Choroid plexus epithelial cell (primary cell): ENCODE measurements around the gene SLX9.

ENCODE experiments used
- DNase-seq: peaks from one replicate; pipeline ENCODE4 v3.0.0-alpha.2; 2010; ENCODE audit warnings: low read depth
- H3K4me3 ChIP-seq: 2 replicates; pipeline ENCODE4 v1.5.1; 2011; ENCODE audit warnings: low read depth, mild to moderate bottlenecking, control low read depth, low read length, moderate library complexity
- CTCF ChIP-seq: conservative IDR thresholded peaks from 2 replicates; pipeline ENCODE4 v1.5.1; 2011; ENCODE audit warnings: low read depth, mild to moderate bottlenecking, control low read depth, inconsistent platforms, low read length, moderate library complexity

The SLX9 gene

DNA sequence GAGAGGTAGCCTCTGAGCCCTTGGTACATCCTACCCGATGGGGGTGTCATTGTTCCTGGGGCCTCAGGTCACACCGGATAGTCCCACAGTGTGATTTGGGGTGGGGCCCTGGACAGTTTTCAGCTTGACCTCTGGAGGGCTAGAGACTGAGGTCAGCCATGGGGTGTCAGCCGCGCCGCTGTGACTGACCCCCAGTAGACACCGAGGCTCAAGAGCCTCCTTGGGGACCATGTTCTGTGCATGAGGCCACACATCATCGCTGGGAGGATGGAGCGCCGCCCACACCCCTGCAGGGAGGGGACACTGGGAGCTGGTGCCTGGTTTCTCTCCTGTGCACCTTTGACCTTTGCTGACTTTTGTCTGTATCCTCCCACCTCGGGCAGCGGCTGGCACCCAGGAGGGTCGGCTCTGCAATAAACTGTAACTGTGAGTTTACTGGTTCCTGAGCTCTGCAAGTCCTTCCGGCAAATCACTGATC, 41.8 kb upstream of the SLX9 start:
- H3K4me3 ChIP-seq = no peak overlapping the region
- TF ChIP-seq CTCF = no peak
- DNase-seq = no peak

GRCh38 chr21:44898851-44899767, 40.7 kb upstream of the SLX9 start:
- H3K4me3 ChIP-seq = no peak overlapping the region
- TF ChIP-seq CTCF = no peak
- DNase-seq = no peak

GRCh38 chr21:44899768-44900558, 39.9 kb upstream of the SLX9 start:
- DNase-seq = no peak
- no peak overlapping the region for H3K4me3 ChIP-seq

DNA sequence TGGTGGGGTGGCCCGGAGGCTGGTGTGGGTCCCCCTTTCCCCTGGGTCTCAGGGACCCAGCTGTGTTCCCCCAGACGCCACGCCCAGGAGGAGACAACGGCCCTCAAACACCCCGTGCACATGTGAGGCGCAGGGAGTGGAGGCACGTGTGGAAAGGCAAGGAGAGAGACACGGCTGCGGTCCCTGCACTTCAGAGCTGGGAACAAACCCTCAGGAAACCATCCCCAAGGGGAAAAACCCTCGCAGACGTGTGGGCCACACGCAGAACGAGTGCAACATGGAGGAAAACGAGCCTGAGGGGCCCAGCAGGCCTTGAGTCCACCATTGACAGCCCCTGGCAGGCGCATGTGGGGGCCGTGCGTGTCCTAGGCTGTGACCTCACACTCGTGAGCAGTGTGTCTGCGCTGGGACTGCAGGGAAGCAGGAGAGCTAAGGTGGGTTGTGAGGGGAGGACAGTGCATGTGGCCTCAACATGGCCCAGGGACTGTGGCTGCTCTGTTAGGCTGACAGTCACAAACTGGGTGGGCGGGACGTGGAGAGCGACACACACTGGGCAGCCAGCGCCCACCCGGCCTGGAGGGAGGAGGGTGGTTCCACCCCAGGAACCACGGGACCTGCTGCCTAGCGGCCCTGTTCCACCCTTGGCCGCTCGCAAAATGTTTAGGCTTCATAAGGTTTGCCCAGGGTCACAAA, 39.1 kb upstream of the SLX9 start:
- no peak overlapping the region for H3K4me3 ChIP-seq
- TF ChIP-seq CTCF = no peak
- DNase-seq = no peak

More at GRCh38 chr21:44899768-44900558, 39.9 kb upstream of the SLX9 start:
- no peak for TF ChIP-seq CTCF

DNA sequence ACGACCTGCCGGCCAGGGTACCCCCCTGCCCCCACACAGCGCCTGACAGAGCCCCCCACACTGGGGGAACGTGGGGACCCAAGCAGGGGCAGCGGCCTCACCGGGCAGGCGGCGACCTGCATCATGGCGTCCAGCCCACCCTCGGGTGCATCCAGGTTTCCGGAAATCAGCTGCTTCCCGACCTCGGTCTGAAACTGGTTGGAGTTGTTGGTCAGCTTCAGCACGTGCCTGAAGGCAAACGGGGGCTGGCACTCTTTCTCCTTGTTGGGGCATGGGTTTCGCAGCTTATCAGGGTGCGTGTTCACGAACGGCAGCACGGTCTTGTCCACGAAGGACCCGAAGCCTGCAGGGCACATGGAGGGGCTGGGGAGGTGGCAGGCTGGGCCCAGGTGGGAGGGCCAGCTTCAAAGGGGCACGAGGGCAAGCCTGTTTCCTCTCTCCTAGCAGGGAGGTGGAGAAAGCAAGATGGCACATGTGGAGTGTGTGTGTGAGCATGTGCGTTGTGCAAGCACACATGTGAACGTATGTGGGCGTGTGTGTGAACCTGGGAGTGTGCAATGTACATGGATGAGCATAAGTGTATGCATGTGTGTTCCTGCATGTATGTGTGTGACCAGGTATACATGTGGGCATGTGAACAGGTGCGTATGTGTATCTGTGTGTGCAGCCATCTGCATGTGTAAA, 38.3 kb upstream of the SLX9 start:
- H3K4me3 ChIP-seq = no peak overlapping the region
- no peak for DNase-seq
- TF ChIP-seq CTCF = no peak
